ENCODE measurements around the gene ZNF511.

ZNF511 gene

DNA sequence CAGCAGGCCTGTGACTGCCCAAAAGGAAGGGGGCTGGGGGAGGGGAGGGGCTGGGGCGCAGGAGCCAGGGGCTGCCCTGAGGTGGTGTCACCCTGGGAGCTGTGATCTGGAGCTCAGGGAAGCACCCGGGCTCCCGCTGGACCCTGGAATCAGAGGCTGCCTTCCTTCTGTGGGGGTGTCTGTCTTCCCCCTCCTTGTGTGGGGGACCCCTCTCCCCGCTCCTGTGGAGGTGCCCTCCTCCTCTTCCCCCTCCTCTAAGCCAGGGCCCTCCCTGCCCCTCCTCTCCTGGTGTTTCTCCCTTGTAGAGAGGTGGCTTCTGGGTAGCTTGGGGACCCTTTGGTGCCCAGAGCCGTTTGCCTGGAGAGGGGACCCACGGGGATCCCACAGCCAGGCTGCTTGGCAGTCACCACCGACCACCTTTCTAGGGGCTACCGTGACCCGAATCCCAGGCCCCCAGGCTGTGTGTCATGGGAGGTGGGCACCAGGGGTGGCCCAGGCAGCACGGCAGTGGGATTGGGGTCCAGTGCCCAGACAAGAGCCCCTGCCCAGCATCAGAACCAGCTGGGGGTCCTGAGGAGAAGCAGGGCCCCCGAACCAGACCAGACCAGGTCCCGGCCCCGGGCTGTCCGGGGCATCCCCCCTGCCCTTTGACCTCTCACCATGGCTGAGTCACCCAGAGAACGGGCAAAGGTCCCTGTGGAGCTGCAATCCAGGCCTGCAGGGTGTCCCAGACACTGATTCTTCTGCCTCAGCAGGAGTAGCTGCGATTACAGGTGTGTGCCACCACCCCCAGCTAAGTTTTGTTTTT, 39.2 kb downstream of the ZNF511 start:
- Histone ChIP-seq H3K9ac (ENCODE audit: low read length) (no peak overlapping the region), H2AFZ (ENCODE audit: low read depth, low read length, severe bottlenecking) (no peak overlapping the region), H3K4me2 (ENCODE audit: low read depth, low read length, poor library complexity, severe bottlenecking) (no peak overlapping the region), H3K9me2 (replicated peaks; ENCODE audit: insufficient read depth, low read length) (no peaks in the 10 kb centered on the region), H3K27me3 (ENCODE audit: low read length) (no peaks in the 10 kb centered on the region), H4K20me1 (ENCODE audit: low read depth, low read length) (no peaks in the 10 kb centered on the region), H3K9me3 (ENCODE audit: insufficient read depth, low read length) (no peaks in the 10 kb centered on the region), H3K4me3 (ENCODE audit: insufficient read depth, low read length, poor library complexity, severe bottlenecking) (no peak overlapping the region), H3K36me3 (ENCODE audit: low read length) (no peaks in the 10 kb centered on the region), H3K27ac (ENCODE audit: low read depth, low read length) (no peak overlapping the region), H3F3A (ENCODE audit: insufficient read depth) (no peaks in the 10 kb centered on the region), H3K79me2 (ENCODE audit: insufficient read depth, low read length) (no peaks in the 10 kb centered on the region)
- TF ChIP-seq EZH2phosphoT487 (conservative IDR thresholded peaks at IDR 0.05; ENCODE audit: low read length), result no peak
- TF ChIP-seq, protein P1, sequence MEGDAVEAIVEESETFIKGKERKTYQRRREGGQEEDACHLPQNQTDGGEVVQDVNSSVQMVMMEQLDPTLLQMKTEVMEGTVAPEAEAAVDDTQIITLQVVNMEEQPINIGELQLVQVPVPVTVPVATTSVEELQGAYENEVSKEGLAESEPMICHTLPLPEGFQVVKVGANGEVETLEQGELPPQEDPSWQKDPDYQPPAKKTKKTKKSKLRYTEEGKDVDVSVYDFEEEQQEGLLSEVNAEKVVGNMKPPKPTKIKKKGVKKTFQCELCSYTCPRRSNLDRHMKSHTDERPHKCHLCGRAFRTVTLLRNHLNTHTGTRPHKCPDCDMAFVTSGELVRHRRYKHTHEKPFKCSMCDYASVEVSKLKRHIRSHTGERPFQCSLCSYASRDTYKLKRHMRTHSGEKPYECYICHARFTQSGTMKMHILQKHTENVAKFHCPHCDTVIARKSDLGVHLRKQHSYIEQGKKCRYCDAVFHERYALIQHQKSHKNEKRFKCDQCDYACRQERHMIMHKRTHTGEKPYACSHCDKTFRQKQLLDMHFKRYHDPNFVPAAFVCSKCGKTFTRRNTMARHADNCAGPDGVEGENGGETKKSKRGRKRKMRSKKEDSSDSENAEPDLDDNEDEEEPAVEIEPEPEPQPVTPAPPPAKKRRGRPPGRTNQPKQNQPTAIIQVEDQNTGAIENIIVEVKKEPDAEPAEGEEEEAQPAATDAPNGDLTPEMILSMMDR (IDR thresholded peaks at IDR 0.05; ENCODE audit: insufficient read depth, low read length, poor library complexity, severe bottlenecking), result no peak

GRCh38 chr10:133349160-133349568, 40.5 kb downstream of the ZNF511 start:
- no peak overlapping the region for H3K9ac ChIP-seq (ENCODE audit: low read length)
- no peak for TF ChIP-seq EZH2phosphoT487 (conservative IDR thresholded peaks at IDR 0.05; ENCODE audit: low read length)
- TF ChIP-seq, protein P1 (IDR thresholded peaks at IDR 0.05; ENCODE audit: insufficient read depth, low read length, poor library complexity, severe bottlenecking), result no peak
- no peak overlapping the region for H3K4me2 ChIP-seq (ENCODE audit: low read depth, low read length, poor library complexity, severe bottlenecking)
- no peak overlapping the region for H3K4me3 ChIP-seq (ENCODE audit: insufficient read depth, low read length, poor library complexity, severe bottlenecking)
- H3K9me2 ChIP-seq (replicated peaks; ENCODE audit: insufficient read depth, low read length), result no peaks in the 10 kb centered on the region
- H2AFZ ChIP-seq (ENCODE audit: low read depth, low read length, severe bottlenecking), result no peak overlapping the region
- no peaks in the 10 kb centered on the region for H3K79me2 ChIP-seq (ENCODE audit: insufficient read depth, low read length)
- H3K36me3 ChIP-seq (ENCODE audit: low read length), result no peaks in the 10 kb centered on the region
- H3F3A ChIP-seq (ENCODE audit: insufficient read depth), result no peaks in the 10 kb centered on the region
- no peaks in the 10 kb centered on the region for H3K27me3 ChIP-seq (ENCODE audit: low read length)
- H3K27ac ChIP-seq (ENCODE audit: low read depth, low read length), result no peak overlapping the region
- H4K20me1 ChIP-seq (ENCODE audit: low read depth, low read length), result no peaks in the 10 kb centered on the region
- H3K9me3 ChIP-seq (ENCODE audit: insufficient read depth, low read length), result no peaks in the 10 kb centered on the region

GRCh38 chr10:133349577-133350011, 40.9 kb downstream of the ZNF511 start:
- Histone ChIP-seq H3K9me2 (replicated peaks; ENCODE audit: insufficient read depth, low read length) (no peaks in the 10 kb centered on the region), H3K27ac (ENCODE audit: low read depth, low read length) (no peak overlapping the region)
- TF ChIP-seq, protein P1 (IDR thresholded peaks at IDR 0.05; ENCODE audit: insufficient read depth, low read length, poor library complexity, severe bottlenecking), result no peak
- TF ChIP-seq EZH2phosphoT487 (conservative IDR thresholded peaks at IDR 0.05; ENCODE audit: low read length), result no peak

More at GRCh38 chr10:133349577-133350011, 40.9 kb downstream of the ZNF511 start:
- no peak overlapping the region for H2AFZ ChIP-seq (ENCODE audit: low read depth, low read length, severe bottlenecking)
- H3K79me2 ChIP-seq (ENCODE audit: insufficient read depth, low read length), result no peaks in the 10 kb centered on the region
- H3K4me2 ChIP-seq (ENCODE audit: low read depth, low read length, poor library complexity, severe bottlenecking), result no peak overlapping the region
- H3K9me3 ChIP-seq (ENCODE audit: insufficient read depth, low read length), result no peaks in the 10 kb centered on the region
- no peaks in the 10 kb centered on the region for H3K36me3 ChIP-seq (ENCODE audit: low read length)
- H3K9ac ChIP-seq (ENCODE audit: low read length), result no peak overlapping the region
- no peaks in the 10 kb centered on the region for H4K20me1 ChIP-seq (ENCODE audit: low read depth, low read length)
- H3K4me3 ChIP-seq (ENCODE audit: insufficient read depth, low read length, poor library complexity, severe bottlenecking), result no peak overlapping the region
- no peaks in the 10 kb centered on the region for H3F3A ChIP-seq (ENCODE audit: insufficient read depth)
- no peaks in the 10 kb centered on the region for H3K27me3 ChIP-seq (ENCODE audit: low read length)

Measured in SU-DHL-6 (cell line).